HG03175 (cell line): ENCODE results near the gene RELCH.

ENCODE experiments used
- ATAC-seq: cut with Tn5 transposase; IDR thresholded peaks from one replicate; pipeline ENCODE4 v1.9.1; 2021; ENCODE audit warnings: mild to moderate bottlenecking, moderate library complexity; ENCODE audit not compliant: unreplicated experiment

RELCH gene

GRCh38 chr18:62338446-62339105 lies 151.5 kb downstream of the RELCH start:
- no peak for ATAC-seq

- no peak for ATAC-seq
Measured at GRCh38 chr18:62339106-62339988, 152.3 kb downstream of the RELCH start.

GRCh38 chr18:62340996-62341395 lies 153.9 kb downstream of the RELCH start:
- ATAC-seq = no peak

GRCh38 chr18:62341473-62341872 lies 154.4 kb downstream of the RELCH start:
- no peak for ATAC-seq

- no peak for ATAC-seq
Measured at GRCh38 chr18:62342884-62343283, 155.8 kb downstream of the RELCH start.

GRCh38 chr18:62343316-62343715 lies 156.3 kb downstream of the RELCH start:
- ATAC-seq = no peak

GRCh38 chr18:62345909-62346308 lies 158.9 kb downstream of the RELCH start:
- ATAC-seq = no peak

- no peak for ATAC-seq
Measured at GRCh38 chr18:62346333-62347088, 159.5 kb downstream of the RELCH start.

GRCh38 chr18:62347089-62347506 lies 160.0 kb downstream of the RELCH start:
- no peak for ATAC-seq

GRCh38 chr18:62348474-62348873 lies 161.4 kb downstream of the RELCH start:
- no peak for ATAC-seq

GRCh38 chr18:62353170-62353569 lies 166.1 kb downstream of the RELCH start:
- ATAC-seq = no peak

- ATAC-seq = no peak
Measured at GRCh38 chr18:62354151-62354550, 167.1 kb downstream of the RELCH start.

GRCh38 chr18:62357079-62357719 lies 170.1 kb downstream of the RELCH start:
- no peak for ATAC-seq
